ENCODE data around the gene PALS2. TPM values are rescaled to one million over a fixed set of nuclear protein-coding genes. Genes with fewer than 3 reads are reported as not detected.

Gene PALS2
- total RNA-seq, 1 donor = 53.5 TPM

GRCh38 chr7:24574386-24574785, 1.1 kb downstream of the PALS2 start:
- peaks cover 28% of the 10 kb centered on the region for H3K27me3 ChIP-seq (ENCODE audit: insufficient read depth, low read length)
- H3K4me3 ChIP-seq (ENCODE audit: low read length) = peak overlapping the region; percentile 54
- H3K4me1 ChIP-seq (ENCODE audit: insufficient read depth, low read length) = peaks cover 15% of the 10 kb centered on the region
- no peaks in the 10 kb centered on the region for H3K9me3 ChIP-seq (ENCODE audit: low read depth, low read length)

- Histone ChIP-seq H3K27me3 (ENCODE audit: insufficient read depth, low read length) (peaks cover 25% of the 10 kb centered on the region), H3K4me3 (ENCODE audit: low read length) (no peak overlapping the region), H3K4me1 (ENCODE audit: insufficient read depth, low read length) (peaks cover 15% of the 10 kb centered on the region), H3K9me3 (ENCODE audit: low read depth, low read length) (no peaks in the 10 kb centered on the region)
These were observed 1.7 kb downstream of the PALS2 start for GRCh38 chr7:24574950-24575349.

DNA sequence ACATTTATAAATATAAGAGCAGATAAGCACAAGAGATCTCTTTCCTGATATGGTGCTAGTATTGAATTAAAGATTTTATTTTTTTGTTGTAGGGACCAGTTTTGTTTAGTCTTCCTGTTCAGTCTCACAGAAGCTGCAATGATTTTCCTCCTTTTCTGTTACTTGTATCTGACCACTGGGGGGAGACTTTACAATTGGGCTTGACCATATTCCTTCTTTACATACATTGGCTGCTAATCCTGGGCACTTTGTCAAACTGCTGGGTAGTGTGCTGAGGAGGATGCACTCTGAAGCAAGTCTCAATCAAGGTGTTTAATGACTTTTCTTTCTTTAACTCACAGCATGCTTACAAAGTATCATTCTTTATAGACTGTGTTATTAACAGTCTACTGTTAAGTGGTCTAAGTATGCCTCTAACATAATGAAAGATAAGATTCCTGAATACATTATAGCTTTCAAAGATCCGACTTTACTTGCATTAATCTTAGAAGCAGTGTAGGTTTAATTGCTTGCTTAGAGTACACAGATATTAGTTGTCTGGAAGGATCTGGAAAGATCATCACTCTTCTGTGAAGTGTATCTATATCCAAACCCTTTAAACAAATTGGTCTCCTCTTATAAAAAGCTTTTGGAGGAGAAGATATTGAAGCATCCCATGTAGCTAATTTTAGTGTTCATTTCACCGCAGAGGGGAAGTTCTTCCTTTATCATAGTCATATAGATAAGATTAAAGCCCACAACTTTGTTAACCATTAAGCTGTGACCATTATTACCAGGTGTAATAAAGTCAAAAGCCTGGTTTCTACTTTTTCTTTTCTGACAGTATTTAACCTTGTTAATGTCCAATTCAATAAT, 3.1 kb downstream of the PALS2 start:
- Histone ChIP-seq H3K4me3 (ENCODE audit: low read length) (no peak overlapping the region), H3K4me1 (ENCODE audit: insufficient read depth, low read length) (peaks cover 15% of the 10 kb centered on the region), H3K9me3 (ENCODE audit: low read depth, low read length) (no peaks in the 10 kb centered on the region), H3K27me3 (ENCODE audit: insufficient read depth, low read length) (peaks cover 11% of the 10 kb centered on the region)

- Histone ChIP-seq H3K27me3 (ENCODE audit: insufficient read depth, low read length) (no peaks in the 10 kb centered on the region), H3K4me1 (ENCODE audit: insufficient read depth, low read length) (peaks cover 5% of the 10 kb centered on the region), H3K4me3 (ENCODE audit: low read length) (no peak overlapping the region), H3K9me3 (ENCODE audit: low read depth, low read length) (no peaks in the 10 kb centered on the region)
These were observed 4.8 kb downstream of the PALS2 start for GRCh38 chr7:24578052-24578451.

DNA sequence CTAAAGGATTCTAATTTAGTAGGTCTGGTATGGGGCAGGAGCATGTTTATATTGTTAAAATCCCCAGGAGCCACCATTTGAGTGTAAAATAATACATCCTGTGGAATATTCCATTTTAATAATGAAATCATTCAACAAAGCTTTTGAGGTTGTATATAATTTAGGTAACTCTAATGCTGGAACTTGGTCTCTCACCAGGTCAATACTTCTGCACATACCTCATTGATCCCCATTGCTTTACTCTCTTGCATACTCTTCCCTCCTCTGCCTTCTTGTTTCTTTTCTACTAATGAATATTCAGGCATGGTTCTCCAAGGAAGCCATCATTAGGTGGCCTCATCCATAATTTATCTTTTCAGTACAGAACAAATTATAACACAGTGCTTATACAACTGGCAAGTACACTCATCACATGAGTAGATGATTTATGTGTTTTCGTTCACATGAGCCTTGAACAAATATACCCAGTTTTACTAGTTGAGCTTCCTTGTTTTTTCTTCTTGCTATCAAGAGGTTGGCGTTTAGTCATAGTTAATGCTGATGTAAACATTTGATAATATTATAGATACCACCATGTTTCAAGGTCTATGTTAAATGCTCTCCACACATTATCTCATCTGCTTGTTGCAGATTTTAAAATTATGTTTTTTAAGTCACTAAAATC, 7.2 kb downstream of the PALS2 start:
- H3K9me3 ChIP-seq (ENCODE audit: low read depth, low read length) = no peaks in the 10 kb centered on the region
- H3K4me1 ChIP-seq (ENCODE audit: insufficient read depth, low read length) = no peaks in the 10 kb centered on the region
- no peaks in the 10 kb centered on the region for H3K27me3 ChIP-seq (ENCODE audit: insufficient read depth, low read length)
- H3K4me3 ChIP-seq (ENCODE audit: low read length) = no peak overlapping the region

DNA sequence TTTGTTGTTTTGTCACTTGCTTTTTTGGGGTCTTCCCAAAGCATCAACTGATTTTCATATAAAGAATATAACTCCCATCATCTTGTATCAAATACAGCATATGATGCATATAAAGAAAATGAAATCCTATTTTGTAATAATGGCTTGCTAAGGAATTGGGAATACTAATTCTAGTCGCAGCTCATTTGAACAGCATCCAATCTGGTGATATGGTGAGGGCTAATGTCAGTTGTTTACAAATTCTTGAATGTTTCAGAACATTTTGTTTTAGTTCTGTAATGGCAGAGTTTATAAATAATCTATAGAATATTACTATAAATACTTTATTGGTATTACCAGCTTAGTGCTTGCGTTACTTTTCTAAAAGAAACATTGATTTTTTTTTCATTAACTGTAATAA, 8.9 kb downstream of the PALS2 start:
- no peaks in the 10 kb centered on the region for H3K27me3 ChIP-seq (ENCODE audit: insufficient read depth, low read length)
- no peaks in the 10 kb centered on the region for H3K4me1 ChIP-seq (ENCODE audit: insufficient read depth, low read length)
- no peaks in the 10 kb centered on the region for H3K9me3 ChIP-seq (ENCODE audit: low read depth, low read length)
- H3K4me3 ChIP-seq (ENCODE audit: low read length) = no peak overlapping the region

DNA sequence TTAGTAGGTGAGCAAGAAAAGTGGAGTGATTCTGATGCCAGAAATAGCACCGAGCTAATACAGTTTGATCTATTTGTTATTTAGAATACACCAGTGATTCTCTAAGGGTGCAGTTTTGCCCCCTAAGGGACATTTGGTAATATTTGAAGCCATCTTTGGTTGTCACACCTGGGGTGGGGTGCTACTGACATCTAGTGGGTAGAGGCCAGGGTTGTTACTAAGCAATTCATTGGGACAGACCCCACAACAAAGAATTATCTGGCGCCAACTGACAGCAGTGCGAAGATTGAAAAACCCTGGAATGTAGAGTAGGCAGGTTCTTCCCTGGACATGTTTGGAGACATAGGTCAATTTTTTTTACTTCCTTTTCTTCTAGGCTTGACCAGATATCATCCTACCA, 14.6 kb downstream of the PALS2 start:
- Histone ChIP-seq H3K9me3 (ENCODE audit: low read depth, low read length) (no peaks in the 10 kb centered on the region), H3K4me1 (ENCODE audit: insufficient read depth, low read length) (no peaks in the 10 kb centered on the region), H3K4me3 (ENCODE audit: low read length) (no peak overlapping the region), H3K27me3 (ENCODE audit: insufficient read depth, low read length) (no peaks in the 10 kb centered on the region)

- no peak overlapping the region for H3K4me3 ChIP-seq (ENCODE audit: low read length)
- H3K4me1 ChIP-seq (ENCODE audit: insufficient read depth, low read length) = no peaks in the 10 kb centered on the region
- no peaks in the 10 kb centered on the region for H3K9me3 ChIP-seq (ENCODE audit: low read depth, low read length)
- no peaks in the 10 kb centered on the region for H3K27me3 ChIP-seq (ENCODE audit: insufficient read depth, low read length)
These were observed 17.9 kb downstream of the PALS2 start for GRCh38 chr7:24591152-24591551.

DNA sequence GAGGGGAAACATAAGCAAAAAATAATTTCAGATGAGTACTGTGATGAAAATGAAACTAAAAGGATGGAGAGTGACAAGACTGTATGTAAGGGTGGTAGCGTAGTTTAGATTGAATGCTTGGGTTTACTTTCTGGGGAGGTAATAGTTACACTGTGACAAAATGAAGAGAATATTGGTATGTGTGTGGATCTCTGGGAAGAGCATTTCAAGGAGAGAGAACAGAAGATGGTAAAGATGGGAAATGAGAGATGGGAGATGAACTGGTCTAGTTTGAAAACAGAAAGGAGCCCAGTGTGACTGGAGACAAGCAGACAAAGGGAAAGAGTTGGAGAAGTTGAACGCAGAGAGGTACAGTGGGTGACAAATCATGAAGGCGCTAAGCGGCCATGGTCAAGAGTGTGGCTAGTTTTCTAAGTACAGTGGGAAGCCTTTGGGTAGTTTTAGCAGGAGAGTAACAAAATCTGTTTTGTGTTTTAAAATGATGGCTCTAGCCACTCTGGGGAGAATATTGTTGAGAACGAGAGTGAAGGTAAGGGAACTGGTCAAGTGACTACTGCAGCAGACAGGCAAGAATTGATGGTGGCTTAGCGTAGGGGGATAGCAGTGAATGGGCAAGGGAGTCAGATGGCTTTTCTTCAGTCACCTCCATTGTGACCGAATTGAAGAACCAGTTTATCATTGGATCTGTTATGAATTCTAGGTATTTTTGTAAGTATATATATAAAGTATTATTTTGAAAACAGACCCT, 22.6 kb downstream of the PALS2 start:
- no peaks in the 10 kb centered on the region for H3K27me3 ChIP-seq (ENCODE audit: insufficient read depth, low read length)
- H3K9me3 ChIP-seq (ENCODE audit: low read depth, low read length) = no peaks in the 10 kb centered on the region
- peak overlapping the region; percentile 14 for H3K4me3 ChIP-seq (ENCODE audit: low read length)
- no peaks in the 10 kb centered on the region for H3K4me1 ChIP-seq (ENCODE audit: insufficient read depth, low read length)

DNA sequence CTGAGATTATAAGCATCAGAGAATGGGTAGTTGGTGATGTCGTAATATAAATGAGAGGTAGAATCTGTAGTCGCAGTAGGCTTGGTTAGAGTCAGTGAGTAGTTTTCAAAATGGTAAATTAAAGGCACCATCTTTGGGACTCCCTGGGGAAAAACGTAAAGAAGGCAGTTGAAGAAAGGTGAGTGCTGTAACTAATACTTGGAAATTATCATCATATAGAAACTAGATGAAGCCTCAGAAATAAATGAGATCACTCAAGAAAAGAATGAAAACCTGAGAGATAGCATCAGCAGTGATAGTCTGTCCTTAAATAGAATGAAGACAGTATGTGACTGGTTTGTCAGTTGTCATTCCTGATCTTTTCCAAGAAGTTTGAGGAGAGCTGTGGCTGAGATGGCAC, 23.8 kb downstream of the PALS2 start:
- no peaks in the 10 kb centered on the region for H3K4me1 ChIP-seq (ENCODE audit: insufficient read depth, low read length)
- H3K27me3 ChIP-seq (ENCODE audit: insufficient read depth, low read length) = no peaks in the 10 kb centered on the region
- no peaks in the 10 kb centered on the region for H3K9me3 ChIP-seq (ENCODE audit: low read depth, low read length)
- H3K4me3 ChIP-seq (ENCODE audit: low read length) = no peak overlapping the region

DNA sequence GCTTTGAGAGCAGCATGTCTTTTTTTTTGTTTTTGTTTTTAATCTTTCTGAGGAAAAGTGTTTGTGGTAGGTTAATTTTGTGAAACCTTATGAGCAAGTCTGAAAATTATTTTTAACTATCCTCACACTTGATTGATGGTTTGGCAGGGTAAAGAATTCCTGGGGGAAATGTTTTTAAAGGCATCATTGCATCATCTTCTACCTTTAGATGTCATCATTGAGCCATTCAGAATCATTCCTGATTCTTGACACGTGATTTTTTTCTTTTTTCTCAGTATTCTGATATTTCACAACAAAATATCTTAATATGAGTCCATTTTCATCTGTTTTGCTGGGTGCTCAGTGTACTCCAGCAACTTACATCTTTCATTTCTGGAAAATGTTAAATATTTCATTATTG, 28.3 kb downstream of the PALS2 start:
- no peak overlapping the region for H3K4me3 ChIP-seq (ENCODE audit: low read length)
- H3K9me3 ChIP-seq (ENCODE audit: low read depth, low read length) = no peaks in the 10 kb centered on the region
- no peaks in the 10 kb centered on the region for H3K27me3 ChIP-seq (ENCODE audit: insufficient read depth, low read length)
- no peaks in the 10 kb centered on the region for H3K4me1 ChIP-seq (ENCODE audit: insufficient read depth, low read length)

- no peaks in the 10 kb centered on the region for H3K4me1 ChIP-seq (ENCODE audit: insufficient read depth, low read length)
- H3K4me3 ChIP-seq (ENCODE audit: low read length) = no peak overlapping the region
- no peaks in the 10 kb centered on the region for H3K27me3 ChIP-seq (ENCODE audit: insufficient read depth, low read length)
- no peaks in the 10 kb centered on the region for H3K9me3 ChIP-seq (ENCODE audit: low read depth, low read length)
These were observed 29.7 kb downstream of the PALS2 start for GRCh38 chr7:24602860-24603456.

GRCh38 chr7:24604630-24605029, 31.4 kb downstream of the PALS2 start:
- Histone ChIP-seq H3K4me3 (ENCODE audit: low read length) (no peak overlapping the region), H3K4me1 (ENCODE audit: insufficient read depth, low read length) (no peaks in the 10 kb centered on the region)

DNA sequence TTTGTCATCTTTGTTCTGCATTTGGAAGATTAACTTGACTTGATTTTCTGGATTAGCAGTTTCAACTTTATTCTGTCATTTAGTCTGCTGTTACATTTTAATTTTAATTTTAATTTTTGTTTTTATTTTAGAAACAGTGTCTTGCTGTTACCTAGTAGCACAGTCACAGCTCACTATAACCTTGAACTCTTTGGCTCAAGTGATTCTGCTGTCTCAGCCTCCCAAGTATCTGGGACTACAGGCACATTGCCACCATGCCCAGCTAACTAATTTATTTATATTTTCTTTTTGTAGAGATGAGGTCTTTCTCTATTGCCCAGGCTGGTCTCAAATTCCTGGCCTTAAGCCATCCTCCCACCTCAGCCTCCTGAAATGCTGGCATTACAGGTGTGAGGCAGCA, 35.3 kb downstream of the PALS2 start:
- H3K27me3 ChIP-seq (ENCODE audit: insufficient read depth, low read length) = no peaks in the 10 kb centered on the region
- H3K4me3 ChIP-seq (ENCODE audit: low read length) = no peak overlapping the region
- no peaks in the 10 kb centered on the region for H3K4me1 ChIP-seq (ENCODE audit: insufficient read depth, low read length)
- H3K9me3 ChIP-seq (ENCODE audit: low read depth, low read length) = no peaks in the 10 kb centered on the region

More at GRCh38 chr7:24604630-24605029, 31.4 kb downstream of the PALS2 start:
- Histone ChIP-seq H3K9me3 (ENCODE audit: low read depth, low read length) (no peaks in the 10 kb centered on the region), H3K27me3 (ENCODE audit: insufficient read depth, low read length) (no peaks in the 10 kb centered on the region)

DNA sequence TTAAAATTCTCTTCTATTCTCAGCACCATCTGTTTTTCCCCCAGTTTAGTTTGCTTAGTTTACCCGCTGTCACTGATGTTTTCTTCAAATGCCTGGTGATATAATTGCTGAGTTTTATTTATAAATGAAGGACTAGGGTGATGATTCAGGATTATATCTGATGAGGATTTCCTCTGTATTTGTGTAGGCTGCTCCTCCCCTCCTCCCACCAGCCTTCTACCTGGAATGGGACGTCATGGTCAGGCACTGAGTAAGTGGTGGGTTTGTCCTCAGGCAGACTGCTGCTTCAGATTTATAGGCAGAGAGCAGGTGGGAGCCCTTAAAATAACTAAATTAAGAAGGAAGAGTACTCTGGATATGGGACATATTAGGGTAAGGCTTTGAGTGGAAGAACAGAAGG, 35.8 kb downstream of the PALS2 start:
- Histone ChIP-seq H3K4me3 (ENCODE audit: low read length) (no peak overlapping the region), H3K27me3 (ENCODE audit: insufficient read depth, low read length) (no peaks in the 10 kb centered on the region)

More for the DNA sequence above, 35.8 kb downstream of the PALS2 start:
- Histone ChIP-seq H3K4me1 (ENCODE audit: insufficient read depth, low read length) (no peaks in the 10 kb centered on the region), H3K9me3 (ENCODE audit: low read depth, low read length) (no peaks in the 10 kb centered on the region)

Measured in mononuclear cell (primary cell).